DOHH2 (cell line): ENCODE measurements around the gene APBA2.

ENCODE experiments used
- EZH2phosphoT487 ChIP-seq: fragments of 200-600 bp; sonication (generic); IDR thresholded peaks from 2 replicates; pipeline ENCODE4 v1.6.1; 2017; ENCODE audit warnings: borderline replicate concordance, mild to moderate bottlenecking, antibody characterized with exemption, low read length, moderate library complexity, mixed read lengths
- TF ChIP-seq, protein P1 (sequence below): fragments of 200-600 bp; sonication (generic); IDR thresholded peaks from one replicate; pipeline ENCODE4 v1.5.1; 2014; ENCODE audit warnings: antibody characterized with exemption, mild to moderate bottlenecking, low read depth, low read length; ENCODE audit not compliant: poor library complexity, severe bottlenecking

- TF ChIP-seq EZH2phosphoT487: no peak
- TF ChIP-seq, protein P1, sequence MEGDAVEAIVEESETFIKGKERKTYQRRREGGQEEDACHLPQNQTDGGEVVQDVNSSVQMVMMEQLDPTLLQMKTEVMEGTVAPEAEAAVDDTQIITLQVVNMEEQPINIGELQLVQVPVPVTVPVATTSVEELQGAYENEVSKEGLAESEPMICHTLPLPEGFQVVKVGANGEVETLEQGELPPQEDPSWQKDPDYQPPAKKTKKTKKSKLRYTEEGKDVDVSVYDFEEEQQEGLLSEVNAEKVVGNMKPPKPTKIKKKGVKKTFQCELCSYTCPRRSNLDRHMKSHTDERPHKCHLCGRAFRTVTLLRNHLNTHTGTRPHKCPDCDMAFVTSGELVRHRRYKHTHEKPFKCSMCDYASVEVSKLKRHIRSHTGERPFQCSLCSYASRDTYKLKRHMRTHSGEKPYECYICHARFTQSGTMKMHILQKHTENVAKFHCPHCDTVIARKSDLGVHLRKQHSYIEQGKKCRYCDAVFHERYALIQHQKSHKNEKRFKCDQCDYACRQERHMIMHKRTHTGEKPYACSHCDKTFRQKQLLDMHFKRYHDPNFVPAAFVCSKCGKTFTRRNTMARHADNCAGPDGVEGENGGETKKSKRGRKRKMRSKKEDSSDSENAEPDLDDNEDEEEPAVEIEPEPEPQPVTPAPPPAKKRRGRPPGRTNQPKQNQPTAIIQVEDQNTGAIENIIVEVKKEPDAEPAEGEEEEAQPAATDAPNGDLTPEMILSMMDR: no peak
These were observed 56.3 kb downstream of the APBA2 start for GRCh38 chr15:28942046-28942445.
